Liver (tissue), 9 donors: Measurements from ENCODE around the gene ALDH2. TPM values are rescaled to one million over a fixed set of nuclear protein-coding genes. Genes with fewer than 3 reads are reported as not detected.

ENCODE experiments used
- DNase-seq: peaks from one replicate; pipeline ENCODE4 v3.0.0-alpha.2; 2017; ENCODE audit warnings: low spot score
- H3K27ac ChIP-seq, 2 donors: one replicate each; pipeline ENCODE4 v1.7.0; 2013; ENCODE audit warnings: inconsistent platforms in 2 of 2, low read length in 2 of 2, control low read depth in 1 of 2, low read depth in 1 of 2, mild to moderate bottlenecking in 1 of 2
- H3K27me3 ChIP-seq, 4 donors: one replicate each; pipeline versions ENCODE4 v1.6.1 to v1.7.0; 2013; ENCODE audit warnings: low read length in 3 of 4, inconsistent platforms in 1 of 4, mild to moderate bottlenecking in 1 of 4, moderate library complexity in 1 of 4; ENCODE audit not compliant: control insufficient read depth in 4 of 4, insufficient read depth in 4 of 4
- H3K36me3 ChIP-seq, 4 donors: one replicate each; pipeline versions ENCODE4 v1.6.1 to v1.7.0; 2013; ENCODE audit warnings: low read length in 3 of 4, mild to moderate bottlenecking in 3 of 4, low read depth in 1 of 4, moderate library complexity in 1 of 4; ENCODE audit not compliant: control insufficient read depth in 4 of 4, insufficient read depth in 3 of 4
- H3K4me1 ChIP-seq, 4 donors: one replicate each; pipeline versions ENCODE4 v1.6.1 to v1.7.0; 2013; ENCODE audit warnings: low read length in 3 of 4, mild to moderate bottlenecking in 3 of 4, moderate library complexity in 1 of 4; ENCODE audit not compliant: control insufficient read depth in 4 of 4, insufficient read depth in 4 of 4
- H3K4me3 ChIP-seq, 3 donors: one replicate each; pipeline versions ENCODE4 v1.6.1 to v1.7.0; 2013; ENCODE audit warnings: low read length in 3 of 3, control low read depth in 1 of 3, low read depth in 1 of 3, mild to moderate bottlenecking in 1 of 3
- H3K9ac ChIP-seq, 2 donors: one replicate each; pipeline ENCODE4 v1.7.0; 2013; ENCODE audit warnings: low read length in 2 of 2, mild to moderate bottlenecking in 2 of 2, moderate library complexity in 2 of 2, control low read depth in 1 of 2, low read depth in 1 of 2
- H3K9me3 ChIP-seq, 4 donors: one replicate each; pipeline versions ENCODE4 v1.6.1 to v1.7.0; 2013; ENCODE audit warnings: low read length in 3 of 4; ENCODE audit not compliant: control insufficient read depth in 4 of 4
- EGR1 ChIP-seq, 2 donors: IDR thresholded peaks; 2 replicates each; pipeline ENCODE4 v1.6.1; 2016 to 2018; ENCODE audit warnings: antibody characterized with exemption in 2 of 2, low read depth in 2 of 2
- FOXA1 ChIP-seq: IDR thresholded peaks from 2 replicates; pipeline ENCODE4 v1.6.1; 2016; ENCODE audit warnings: antibody characterized with exemption
- FOXA2 ChIP-seq: IDR thresholded peaks from 2 replicates; pipeline ENCODE4 v1.6.1; 2016; ENCODE audit warnings: antibody characterized with exemption
- GABPA ChIP-seq, 2 donors: IDR thresholded peaks in 1 of 2; conservative IDR thresholded peaks in 1 of 2; 2 replicates each; pipeline ENCODE4 v1.6.1; 2016; ENCODE audit warnings: antibody characterized with exemption in 2 of 2, mild to moderate bottlenecking in 1 of 2, moderate library complexity in 1 of 2
- HNF4A ChIP-seq, 2 donors: conservative IDR thresholded peaks; 2 replicates each; pipeline ENCODE4 v1.6.1; 2016; ENCODE audit warnings: antibody characterized with exemption in 2 of 2, mild to moderate bottlenecking in 2 of 2
- HNF4G ChIP-seq: IDR thresholded peaks from 2 replicates; pipeline ENCODE4 v1.6.1; 2016; ENCODE audit warnings: antibody characterized with exemption
- JUND ChIP-seq, 2 donors: IDR thresholded peaks; 2 replicates each; pipeline ENCODE4 v1.6.1; 2016; ENCODE audit warnings: antibody characterized with exemption in 2 of 2
- RAD21 ChIP-seq, 2 donors: IDR thresholded peaks; 2 replicates each; pipeline ENCODE4 v1.6.1; 2016; ENCODE audit warnings: antibody characterized with exemption in 2 of 2, mild to moderate bottlenecking in 2 of 2
- REST ChIP-seq: IDR thresholded peaks from 2 replicates; pipeline ENCODE4 v1.6.1; 2016; ENCODE audit warnings: antibody characterized with exemption, mild to moderate bottlenecking
- RXRA ChIP-seq, 2 donors: IDR thresholded peaks; 2 replicates each; pipeline ENCODE4 v1.6.1; 2017 to 2018; ENCODE audit warnings: antibody characterized with exemption in 2 of 2, mild to moderate bottlenecking in 1 of 2
- SP1 ChIP-seq: IDR thresholded peaks from 2 replicates; pipeline ENCODE4 v1.6.1; 2018; ENCODE audit warnings: antibody characterized with exemption, mild to moderate bottlenecking
- TAF1 ChIP-seq: conservative IDR thresholded peaks from 2 replicates; pipeline ENCODE4 v1.6.1; 2016; ENCODE audit warnings: antibody characterized with exemption, mild to moderate bottlenecking
- YY1 ChIP-seq: IDR thresholded peaks from 2 replicates; pipeline ENCODE4 v1.6.1; 2016; ENCODE audit warnings: antibody characterized with exemption, mild to moderate bottlenecking
- ZBTB33 ChIP-seq: IDR thresholded peaks from 2 replicates; pipeline ENCODE4 v1.6.1; 2016; ENCODE audit warnings: antibody characterized with exemption
- WGBS: extraction: QIAGEN DNeasy Blood & Tissue Kit; methylation state at CpG from one replicate; pipeline ENCODE4 v1.1.7; 2013; 5-methylcytosine and 5-hydroxymethylcytosine counted together
- polyA plus RNA-seq, 2 donors: library from polyadenylated mRNA; stranded (reverse) in 1 of 2; unstranded in 1 of 2; fragments of 200-250 nt in 1 of 2; fragments of >200 nt in 1 of 2; fragmentation: Nextera tagmentation in 1 of 2; extraction: Ambion mirVana in 1 of 2; gene quantifications; one replicate each; pipeline versions ENCODE4 v1.2.1 to v1.2.3, GENCODE V29; 2013 to 2015
- total RNA-seq, 2 donors: library from RNA; depleted of rRNA; stranded (reverse); fragments of >200 nt; gene quantifications; one replicate each; pipeline ENCODE4 v1.2.3, GENCODE V29; 2014
- TF ChIP-seq, protein P1 (sequence below): IDR thresholded peaks from 2 replicates; pipeline ENCODE4 v1.6.1; 2016; ENCODE audit warnings: antibody characterized with exemption
- TF ChIP-seq, protein P2 (sequence below): IDR thresholded peaks from 2 replicates; pipeline ENCODE4 v1.6.1; 2016; ENCODE audit warnings: antibody characterized with exemption
- donor health status: healthy.
- donor health status: healthy.
- donor health status: healthy.
- donor health status: healthy.
- donor health status: healthy.

Gene ALDH2
- total and polyA plus RNA-seq, 4 donors = 93.1 to 849 (median 573) TPM

DNA sequence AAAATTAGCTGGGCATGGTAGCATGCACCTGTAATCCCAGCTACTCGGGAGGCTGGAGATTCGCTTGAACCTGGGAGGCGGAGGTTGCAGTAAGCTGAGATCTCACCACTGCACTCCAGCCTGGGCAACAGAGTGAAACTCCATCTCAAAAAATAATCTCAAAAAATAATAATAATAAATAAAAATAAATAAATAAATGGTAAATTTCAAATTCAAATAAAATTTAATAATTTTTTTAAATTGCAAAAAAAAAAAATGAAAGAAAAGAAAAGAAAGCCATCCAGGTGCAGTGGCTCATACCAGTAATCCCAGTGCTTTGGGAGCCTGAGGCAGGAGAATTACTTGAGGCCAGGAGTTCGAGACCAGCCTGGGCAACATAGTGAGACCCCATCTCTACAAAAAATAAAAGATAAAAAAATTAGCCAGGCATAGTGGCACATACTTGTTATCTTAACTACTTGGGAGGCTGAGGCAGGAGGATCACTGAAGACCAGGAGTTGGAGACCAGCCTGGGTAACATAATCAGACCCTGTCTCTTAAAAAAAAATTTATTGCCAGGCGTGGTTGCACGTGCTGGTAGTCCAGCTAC, 36.4 kb downstream of the ALDH2 start:
- Histone ChIP-seq H3K9ac (no peak overlapping the region), H3K4me1 (peaks cover 0 to 6% (median 2%) of the 10 kb centered on the region in 4 donors), H3K9me3 (no peaks in the 10 kb centered on the region), H3K27ac (no peak overlapping the region), H3K27me3 (no peaks in the 10 kb centered on the region), H3K36me3 (peaks cover 24 to 65% (median 58%) of the 10 kb centered on the region in 4 donors), H3K4me3 (no peak overlapping the region)
- no peak for DNase-seq
- 94% methylated on average over 6 of the region's 6 CpGs for WGBS
- no peak for TF ChIP-seq RAD21 (IDR thresholded peaks at IDR 0.05)
- no peak for TF ChIP-seq TAF1
- no peak for TF ChIP-seq HNF4A (conservative IDR thresholded peaks at IDR 0.05)
- no peak for TF ChIP-seq GABPA (IDR thresholded peaks at IDR 0.05 in 1 of 2, conservative IDR thresholded peaks at IDR 0.05 in 1 of 2)
- TF ChIP-seq REST = no peak
- no peak for TF ChIP-seq JUND (IDR thresholded peaks at IDR 0.05)
- no peak for TF ChIP-seq HNF4G
- TF ChIP-seq FOXA1 = no peak
- TF ChIP-seq SP1 = no peak
- TF ChIP-seq EGR1 (IDR thresholded peaks at IDR 0.05; ENCODE audit: low read depth in 2 of 2) = no peak
- TF ChIP-seq, protein P1, sequence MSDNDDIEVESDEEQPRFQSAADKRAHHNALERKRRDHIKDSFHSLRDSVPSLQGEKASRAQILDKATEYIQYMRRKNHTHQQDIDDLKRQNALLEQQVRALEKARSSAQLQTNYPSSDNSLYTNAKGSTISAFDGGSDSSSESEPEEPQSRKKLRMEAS = no peak
- TF ChIP-seq FOXA2 = no peak

DNA sequence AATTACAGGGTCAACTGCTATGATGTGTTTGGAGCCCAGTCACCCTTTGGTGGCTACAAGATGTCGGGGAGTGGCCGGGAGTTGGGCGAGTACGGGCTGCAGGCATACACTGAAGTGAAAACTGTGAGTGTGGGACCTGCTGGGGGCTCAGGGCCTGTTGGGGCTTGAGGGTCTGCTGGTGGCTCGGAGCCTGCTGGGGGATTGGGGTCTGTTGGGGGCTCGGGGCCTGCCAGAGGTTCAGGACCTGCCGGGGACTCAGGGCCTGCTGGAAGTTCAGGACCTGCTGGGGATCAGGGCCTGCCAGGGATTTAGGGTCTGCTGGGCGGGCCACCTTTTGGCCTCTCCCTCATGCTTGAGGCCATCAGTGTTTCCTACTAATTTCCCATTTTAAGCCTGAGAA, 37.1 kb downstream of the ALDH2 start:
- H3K9me3 ChIP-seq = no peaks in the 10 kb centered on the region
- peaks cover 23 to 63% (median 54%) of the 10 kb centered on the region in 4 donors for H3K36me3 ChIP-seq
- H3K27me3 ChIP-seq = no peaks in the 10 kb centered on the region
- TF ChIP-seq FOXA2 (no peak), REST (no peak), GABPA (IDR thresholded peaks at IDR 0.05 in 1 of 2, conservative IDR thresholded peaks at IDR 0.05 in 1 of 2) (no peak), YY1 (no peak), RAD21 (IDR thresholded peaks at IDR 0.05) (no peak), TAF1 (no peak), RXRA (IDR thresholded peaks at IDR 0.05) (no peak), FOXA1 (no peak), ZBTB33 (no peak), JUND (IDR thresholded peaks at IDR 0.05) (no peak), HNF4A (conservative IDR thresholded peaks at IDR 0.05) (no peak), SP1 (no peak), HNF4G (no peak), EGR1 (IDR thresholded peaks at IDR 0.05; ENCODE audit: low read depth in 2 of 2) (no peak)
- TF ChIP-seq, protein P1 = no peak
- TF ChIP-seq, protein P2, sequence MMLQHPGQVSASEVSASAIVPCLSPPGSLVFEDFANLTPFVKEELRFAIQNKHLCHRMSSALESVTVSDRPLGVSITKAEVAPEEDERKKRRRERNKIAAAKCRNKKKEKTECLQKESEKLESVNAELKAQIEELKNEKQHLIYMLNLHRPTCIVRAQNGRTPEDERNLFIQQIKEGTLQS = no peak
- H3K4me3 ChIP-seq = no peak overlapping the region
- H3K9ac ChIP-seq = no peak overlapping the region
- H3K27ac ChIP-seq = no peak overlapping the region
- DNase-seq = no peak
- peaks cover 0 to 6% (median 2%) of the 10 kb centered on the region in 4 donors for H3K4me1 ChIP-seq
- WGBS = 97% methylated on average over 8 of the region's 8 CpGs
